ENCODE results near the gene OSCP1. TPM values are rescaled to one million over a fixed set of nuclear protein-coding genes. Genes with fewer than 3 reads are reported as not detected.

The OSCP1 gene
- total RNA-seq, 4 donors from 2014 or later: 8.2 to 10.8 (median 9.6) TPM

GRCh38 chr1:36369061-36369861 lies 81.0 kb downstream of the OSCP1 start:
- intact Hi-C loops (cut with DNase I): loop anchor here (2.0 kb wide), 1 partner anchor 52 kb away; no protein-coding TSS in a partner anchor
- Histone ChIP-seq H3K4me1 (peaks cover 63 to 80% (median 72%) of the 10 kb centered on the region in 4 donors), H3K36me3 (peaks cover 0 to 16% (median 13%) of the 10 kb centered on the region in 4 donors), H3K27ac (replicated peaks in 1 of 4) (no peak overlapping the region), H3K4me3 (no peak overlapping the region), H3K27me3 (no peaks in the 10 kb centered on the region), H3K9me3 (no peaks in the 10 kb centered on the region)
- peak; percentile 96 for DNase-seq (ENCODE audit: extremely low spot score)
- 67% methylated on average over 7 of the region's 7 CpGs for WGBS
- TF ChIP-seq POLR2AphosphoS5 (IDR thresholded peaks at IDR 0.05) (peak in 1 of 2 donors; percentile 58), POLR2A (IDR thresholded peaks at IDR 0.05; ENCODE audit: low read depth) (no peak), EP300 (IDR thresholded peaks at IDR 0.05) (no peak)
- TF ChIP-seq, protein P1, sequence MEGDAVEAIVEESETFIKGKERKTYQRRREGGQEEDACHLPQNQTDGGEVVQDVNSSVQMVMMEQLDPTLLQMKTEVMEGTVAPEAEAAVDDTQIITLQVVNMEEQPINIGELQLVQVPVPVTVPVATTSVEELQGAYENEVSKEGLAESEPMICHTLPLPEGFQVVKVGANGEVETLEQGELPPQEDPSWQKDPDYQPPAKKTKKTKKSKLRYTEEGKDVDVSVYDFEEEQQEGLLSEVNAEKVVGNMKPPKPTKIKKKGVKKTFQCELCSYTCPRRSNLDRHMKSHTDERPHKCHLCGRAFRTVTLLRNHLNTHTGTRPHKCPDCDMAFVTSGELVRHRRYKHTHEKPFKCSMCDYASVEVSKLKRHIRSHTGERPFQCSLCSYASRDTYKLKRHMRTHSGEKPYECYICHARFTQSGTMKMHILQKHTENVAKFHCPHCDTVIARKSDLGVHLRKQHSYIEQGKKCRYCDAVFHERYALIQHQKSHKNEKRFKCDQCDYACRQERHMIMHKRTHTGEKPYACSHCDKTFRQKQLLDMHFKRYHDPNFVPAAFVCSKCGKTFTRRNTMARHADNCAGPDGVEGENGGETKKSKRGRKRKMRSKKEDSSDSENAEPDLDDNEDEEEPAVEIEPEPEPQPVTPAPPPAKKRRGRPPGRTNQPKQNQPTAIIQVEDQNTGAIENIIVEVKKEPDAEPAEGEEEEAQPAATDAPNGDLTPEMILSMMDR (IDR thresholded peaks at IDR 0.05): peak; percentile 90 to 97 (median 92)

Small RNA genes lying within 50 kb of the gene (small RNA-seq; reads per million reads assigned to genes)
- gene RNU4-27P (0 reads per million in 3 donors), gene SNORA63C (1.7 to 2.9 (median 2.0) reads per million in 3 donors)

Other genes with a start within 250 kb of the OSCP1 start
- 100 to 1,000 TPM in 2 of 4 donors, 10 to 100 TPM in 2; 90.3 to 116 (median 104) TPM for gene THRAP3, start 226.0 kb downstream of the OSCP1 start, total RNA-seq
- 1 to 10 TPM in 2 of 4 donors, under 1 TPM in 2; 0.26 to 2.0 (median 1.1) TPM for gene SH3D21, start 144.1 kb downstream of the OSCP1 start, total RNA-seq
- gene EVA1B, start 126.8 kb downstream of the OSCP1 start, total RNA-seq: 100 to 1,000 TPM in 2 of 4 donors, 10 to 100 TPM in 2; 45.1 to 129 (median 79.5) TPM
- gene STK40, start 64.5 kb downstream of the OSCP1 start, total RNA-seq: 100 to 1,000 TPM in 1 of 4 donors, 10 to 100 TPM in 3; 67.7 to 103 (median 80.2) TPM
- 10 to 100 TPM; 42.2 to 64.5 (median 59.5) TPM for gene LSM10, start 52.5 kb downstream of the OSCP1 start, total RNA-seq
- gene MRPS15, start 13.9 kb upstream of the OSCP1 start, total RNA-seq: 100 to 1,000 TPM in 1 of 4 donors, 10 to 100 TPM in 3; 64.8 to 109 (median 86.8) TPM
- gene CSF3R, start 32.5 kb upstream of the OSCP1 start, total RNA-seq: 10 to 100 TPM in 1 of 4 donors, 1 to 10 TPM in 3; 5.9 to 32.5 (median 7.4) TPM

Measured in esophagus muscularis mucosa (tissue), 4 donors.